NT2/D1 (cell line): ENCODE measurements around the gene DNAH1.

Source experiments
- SUZ12 ChIP-seq: IDR thresholded peaks from 2 replicates; pipeline ENCODE4 v1.6.1; 2011; ENCODE audit not compliant: insufficient read length, insufficient read depth; ENCODE audit errors: extremely low read depth
- ZNF274 ChIP-seq: IDR thresholded peaks from 2 replicates; pipeline ENCODE4 v1.6.1; 2011; ENCODE audit warnings: mild to moderate bottlenecking, low read depth, low read length

- TF ChIP-seq SUZ12, result no peak
- no peak for TF ChIP-seq ZNF274
Measured at GRCh38 chr3:52333869-52334557, 17.9 kb downstream of the DNAH1 start.
